OCI-LY3 (cell line): Measurements from ENCODE around the gene OR10T2.

Source experiments
- H2AFZ ChIP-seq: fragments of 200-600, 300-600 bp; shearing (Covaris generic); 2 replicates; pipeline ENCODE4 v1.6.0; 2014; ENCODE audit warnings: antibody characterized with exemption, low read depth, low read length
- H3K27ac ChIP-seq: fragments of 200-600, 300-600 bp; sonication (generic); 2 replicates; pipeline ENCODE4 v1.5.1; 2014; ENCODE audit warnings: mild to moderate bottlenecking, low read length, moderate library complexity, mixed read lengths
- H3K27me3 ChIP-seq: fragments of 200-600, 300-600 bp; sonication (generic); 2 replicates; pipeline ENCODE4 v1.6.1; 2014; ENCODE audit warnings: low read depth, low read length, mixed read lengths
- H3K36me3 ChIP-seq: fragments of 200-600, 300-600 bp; sonication (generic); replicated peaks from 2 replicates; pipeline ENCODE3; 2014; ENCODE audit warnings: low read depth, low read length, mixed read lengths
- H3K4me1 ChIP-seq: fragments of 300-600, 200-600 bp; sonication (generic); 2 replicates; pipeline ENCODE4 v1.6.1; 2014; ENCODE audit warnings: low read length, mixed read lengths
- H3K4me2 ChIP-seq: fragments of 200-600, 300-600 bp; sonication (generic); 2 replicates; pipeline ENCODE4 v1.6.1; 2014; ENCODE audit warnings: low read length, mixed read lengths
- H3K4me3 ChIP-seq: fragments of 300-600, 200-600 bp; sonication (generic); 2 replicates; pipeline ENCODE4 v1.5.1; 2014; ENCODE audit warnings: antibody characterized with exemption, mild to moderate bottlenecking, low read length, moderate library complexity
- H3K79me2 ChIP-seq: fragments of 300-600, 200-600 bp; shearing (Covaris generic); 2 replicates; pipeline ENCODE4 v1.6.1; 2014; ENCODE audit warnings: mild to moderate bottlenecking, low read length, mixed read lengths
- H3K9ac ChIP-seq: fragments of 300-600, 200-600 bp; shearing (Covaris generic); 2 replicates; pipeline ENCODE4 v1.6.0; 2014; ENCODE audit warnings: mild to moderate bottlenecking, low read length, moderate library complexity
- H3K9me3 ChIP-seq: fragments of 200-600, 300-600 bp; shearing (Covaris generic); 2 replicates; pipeline ENCODE4 v1.6.1; 2014; ENCODE audit warnings: low read length, mixed read lengths; ENCODE audit not compliant: insufficient read depth
- H4K20me1 ChIP-seq: fragments of 200-600, 300-600 bp; sonication (generic); 2 replicates; pipeline ENCODE4 v1.6.1; 2016; ENCODE audit warnings: low read length, mixed read lengths; ENCODE audit not compliant: insufficient read depth
- CTCF ChIP-seq: fragments of 200-600, 300-600 bp; sonication (generic); IDR thresholded peaks from 2 replicates; pipeline ENCODE4 v1.5.1; 2014; ENCODE audit warnings: antibody characterized with exemption, low read length, low read depth
- EZH2phosphoT487 ChIP-seq: fragments of 200-600 bp; shearing (Covaris generic); IDR thresholded peaks from 2 replicates; pipeline ENCODE4 v1.6.1; 2018; ENCODE audit warnings: antibody characterized with exemption, mixed run types, low read depth

OR10T2 gene

GRCh38 chr1:158407092-158407491, 7.8 kb upstream of the OR10T2 start:
- no peak overlapping the region for H3K27ac ChIP-seq
- H3K79me2 ChIP-seq: no peaks in the 10 kb centered on the region
- no peak overlapping the region for H2AFZ ChIP-seq
- H3K9me3 ChIP-seq: no peaks in the 10 kb centered on the region
- TF ChIP-seq CTCF (no peak), EZH2phosphoT487 (no peak)
- no peaks in the 10 kb centered on the region for H4K20me1 ChIP-seq
- H3K4me3 ChIP-seq: no peak overlapping the region
- no peak overlapping the region for H3K4me2 ChIP-seq
- no peaks in the 10 kb centered on the region for H3K36me3 ChIP-seq
- no peak overlapping the region for H3K9ac ChIP-seq
- no peaks in the 10 kb centered on the region for H3K27me3 ChIP-seq
- H3K4me1 ChIP-seq: peaks cover 6% of the 10 kb centered on the region

GRCh38 chr1:158400871-158401270, 1.6 kb upstream of the OR10T2 start:
- Histone ChIP-seq H3K27me3 (0 out of 2 replicates have a peak, but pooled peaks cover 2% of the 10 kb centered on the region), H3K4me1 (0 out of 2 replicates have a peak, but pooled peaks cover 4% of the 10 kb centered on the region), H2AFZ (no peak overlapping the region), H3K9me3 (no peaks in the 10 kb centered on the region), H3K9ac (no peak overlapping the region), H3K79me2 (no peaks in the 10 kb centered on the region), H3K36me3 (no peaks in the 10 kb centered on the region), H3K27ac (no peak overlapping the region), H3K4me3 (no peak overlapping the region), H4K20me1 (no peaks in the 10 kb centered on the region), H3K4me2 (no peak overlapping the region)
- TF ChIP-seq EZH2phosphoT487: no peak
- 0 out of 2 replicates have a peak, but pooled peaks have one; percentile 7 for TF ChIP-seq CTCF

GRCh38 chr1:158396646-158397045, 2.6 kb downstream of the OR10T2 start:
- Histone ChIP-seq H3K4me2 (no peak overlapping the region), H3K27me3 (0 out of 2 replicates have a peak, but pooled peaks cover 2% of the 10 kb centered on the region), H3K9ac (no peak overlapping the region), H3K4me3 (no peak overlapping the region), H3K9me3 (no peaks in the 10 kb centered on the region), H3K27ac (no peak overlapping the region), H3K79me2 (no peaks in the 10 kb centered on the region), H3K36me3 (no peaks in the 10 kb centered on the region), H4K20me1 (no peaks in the 10 kb centered on the region), H2AFZ (no peak overlapping the region), H3K4me1 (peaks cover 10% of the 10 kb centered on the region; the same call in 1 of the 2 replicates)
- no peak for TF ChIP-seq CTCF
- TF ChIP-seq EZH2phosphoT487: no peak

- H3K9ac ChIP-seq: no peak overlapping the region
- no peak overlapping the region for H2AFZ ChIP-seq
- no peaks in the 10 kb centered on the region for H3K36me3 ChIP-seq
- no peak overlapping the region for H3K4me2 ChIP-seq
- H3K9me3 ChIP-seq: no peaks in the 10 kb centered on the region
- H4K20me1 ChIP-seq: no peaks in the 10 kb centered on the region
- no peak overlapping the region for H3K4me3 ChIP-seq
- no peak overlapping the region for H3K27ac ChIP-seq
- peaks cover 10% of the 10 kb centered on the region; the same call in 1 of the 2 replicates for H3K4me1 ChIP-seq
- no peaks in the 10 kb centered on the region for H3K79me2 ChIP-seq
- no peaks in the 10 kb centered on the region for H3K27me3 ChIP-seq
- TF ChIP-seq CTCF (no peak), EZH2phosphoT487 (no peak)
Observed at GRCh38 chr1:158393476-158393875, 5.8 kb downstream of the OR10T2 start.
